Prostate gland (tissue), 2 donors: ENCODE results near the gene PLAC1.

Experiments
- POLR2AphosphoS5 ChIP-seq: sonication (generic); formaldehyde crosslinking; IDR thresholded peaks from one replicate; pipeline ENCODE4 v1.6.1; 2017; ENCODE audit warnings: antibody characterized with exemption
- TF ChIP-seq, protein P1 (sequence below), 4 experiments: fragments of 200-600 bp in 2 of 4; fragments of 450-650 bp in 2 of 4; sonication (generic) in 2 of 4; IDR thresholded peaks; 1 replicate in 3 of 4; 2 replicates in 1 of 4; pipeline ENCODE4 v1.5.1; 2016 to 2019; ENCODE audit warnings: antibody characterized with exemption in 4 of 4, mild to moderate bottlenecking in 2 of 4, moderate library complexity in 2 of 4

GRCh38 chrX:134546187-134546586, 112.1 kb downstream of the PLAC1 start:
- TF ChIP-seq POLR2AphosphoS5 = no peak
- TF ChIP-seq, protein P1, sequence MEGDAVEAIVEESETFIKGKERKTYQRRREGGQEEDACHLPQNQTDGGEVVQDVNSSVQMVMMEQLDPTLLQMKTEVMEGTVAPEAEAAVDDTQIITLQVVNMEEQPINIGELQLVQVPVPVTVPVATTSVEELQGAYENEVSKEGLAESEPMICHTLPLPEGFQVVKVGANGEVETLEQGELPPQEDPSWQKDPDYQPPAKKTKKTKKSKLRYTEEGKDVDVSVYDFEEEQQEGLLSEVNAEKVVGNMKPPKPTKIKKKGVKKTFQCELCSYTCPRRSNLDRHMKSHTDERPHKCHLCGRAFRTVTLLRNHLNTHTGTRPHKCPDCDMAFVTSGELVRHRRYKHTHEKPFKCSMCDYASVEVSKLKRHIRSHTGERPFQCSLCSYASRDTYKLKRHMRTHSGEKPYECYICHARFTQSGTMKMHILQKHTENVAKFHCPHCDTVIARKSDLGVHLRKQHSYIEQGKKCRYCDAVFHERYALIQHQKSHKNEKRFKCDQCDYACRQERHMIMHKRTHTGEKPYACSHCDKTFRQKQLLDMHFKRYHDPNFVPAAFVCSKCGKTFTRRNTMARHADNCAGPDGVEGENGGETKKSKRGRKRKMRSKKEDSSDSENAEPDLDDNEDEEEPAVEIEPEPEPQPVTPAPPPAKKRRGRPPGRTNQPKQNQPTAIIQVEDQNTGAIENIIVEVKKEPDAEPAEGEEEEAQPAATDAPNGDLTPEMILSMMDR (IDR thresholded peaks at IDR 0.05) = no peak
